ENCODE data around the gene EHHADH.

DNA sequence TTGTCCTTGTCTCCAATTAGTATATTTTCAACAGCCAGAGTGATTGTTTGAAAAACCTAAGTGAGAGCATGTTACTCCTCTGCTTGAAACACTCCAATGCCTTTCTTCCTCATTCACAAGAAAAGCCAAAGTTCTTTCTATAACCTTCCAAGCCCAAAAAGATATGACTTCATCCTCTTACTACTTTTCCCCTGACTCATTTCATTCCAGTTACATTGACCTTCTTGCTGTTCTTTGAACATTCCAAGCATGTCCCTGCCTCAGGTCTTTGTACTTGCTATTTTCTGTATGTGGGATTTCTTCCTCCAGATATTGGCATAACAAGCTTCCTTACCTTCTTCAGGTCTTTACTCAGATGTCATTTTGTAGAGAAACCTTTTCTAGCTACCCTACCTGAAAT, 28.3 kb downstream of the EHHADH start:
- TF ChIP-seq, protein P1, sequence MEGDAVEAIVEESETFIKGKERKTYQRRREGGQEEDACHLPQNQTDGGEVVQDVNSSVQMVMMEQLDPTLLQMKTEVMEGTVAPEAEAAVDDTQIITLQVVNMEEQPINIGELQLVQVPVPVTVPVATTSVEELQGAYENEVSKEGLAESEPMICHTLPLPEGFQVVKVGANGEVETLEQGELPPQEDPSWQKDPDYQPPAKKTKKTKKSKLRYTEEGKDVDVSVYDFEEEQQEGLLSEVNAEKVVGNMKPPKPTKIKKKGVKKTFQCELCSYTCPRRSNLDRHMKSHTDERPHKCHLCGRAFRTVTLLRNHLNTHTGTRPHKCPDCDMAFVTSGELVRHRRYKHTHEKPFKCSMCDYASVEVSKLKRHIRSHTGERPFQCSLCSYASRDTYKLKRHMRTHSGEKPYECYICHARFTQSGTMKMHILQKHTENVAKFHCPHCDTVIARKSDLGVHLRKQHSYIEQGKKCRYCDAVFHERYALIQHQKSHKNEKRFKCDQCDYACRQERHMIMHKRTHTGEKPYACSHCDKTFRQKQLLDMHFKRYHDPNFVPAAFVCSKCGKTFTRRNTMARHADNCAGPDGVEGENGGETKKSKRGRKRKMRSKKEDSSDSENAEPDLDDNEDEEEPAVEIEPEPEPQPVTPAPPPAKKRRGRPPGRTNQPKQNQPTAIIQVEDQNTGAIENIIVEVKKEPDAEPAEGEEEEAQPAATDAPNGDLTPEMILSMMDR (IDR thresholded peaks at IDR 0.05; ENCODE audit: low read length), result no peak
- no peak for TF ChIP-seq EZH2 (IDR thresholded peaks at IDR 0.05; ENCODE audit: borderline replicate concordance, low read length)

All from OCI-LY1 (cell line).